Rectal smooth muscle tissue (tissue), 1 donor: ENCODE data around the gene RUNX1.
"Not testable (repeated sequence)": the region's sequence is repeated elsewhere in the genome, so short reads cannot be mapped to it uniquely, and the experiment has no call there.

Experiments used
- H3K27ac ChIP-seq: one replicate; pipeline ENCODE4 v1.7.0; 2013; ENCODE audit warnings: low read depth, low read length, inconsistent platforms
- H3K27me3 ChIP-seq: one replicate; pipeline ENCODE4 v1.7.0; 2013; ENCODE audit warnings: low read length; ENCODE audit not compliant: control insufficient read depth, insufficient read depth
- H3K36me3 ChIP-seq: one replicate; pipeline ENCODE4 v1.7.0; 2013; ENCODE audit warnings: low read length; ENCODE audit not compliant: control insufficient read depth, insufficient read depth
- H3K4me1 ChIP-seq: one replicate; pipeline ENCODE4 v1.7.0; 2013; ENCODE audit warnings: low read length; ENCODE audit not compliant: control insufficient read depth, insufficient read depth
- H3K4me3 ChIP-seq: one replicate; pipeline ENCODE4 v1.7.0; 2013; ENCODE audit warnings: low read length
- H3K9ac ChIP-seq: one replicate; pipeline ENCODE4 v1.7.0; 2013; ENCODE audit warnings: low read length

The RUNX1 gene

GRCh38 chr21:34979383-34979782, 69.7 kb downstream of the RUNX1 start:
- H3K27ac ChIP-seq, result no peak overlapping the region
- peaks cover 3% of the 10 kb centered on the region for H3K4me1 ChIP-seq
- H3K27me3 ChIP-seq, result no peaks in the 10 kb centered on the region
- H3K4me3 ChIP-seq, result no peak overlapping the region
- no peaks in the 10 kb centered on the region for H3K36me3 ChIP-seq
- H3K9ac ChIP-seq, result no peak overlapping the region

GRCh38 chr21:34977333-34977732, 71.8 kb downstream of the RUNX1 start:
- Histone ChIP-seq H3K27ac (no peak overlapping the region), H3K4me3 (no peak overlapping the region), H3K9ac (no peak overlapping the region), H3K27me3 (no peaks in the 10 kb centered on the region), H3K36me3 (no peaks in the 10 kb centered on the region), H3K4me1 (no peaks in the 10 kb centered on the region)

- Histone ChIP-seq H3K27me3 (no peaks in the 10 kb centered on the region), H3K4me3 (no peak overlapping the region), H3K27ac (no peak overlapping the region), H3K4me1 (no peaks in the 10 kb centered on the region), H3K9ac (no peak overlapping the region), H3K36me3 (no peaks in the 10 kb centered on the region)
Observed at GRCh38 chr21:34974162-34974981, 74.7 kb downstream of the RUNX1 start.

GRCh38 chr21:34973685-34974084, 75.4 kb downstream of the RUNX1 start:
- H3K27me3 ChIP-seq, result no peaks in the 10 kb centered on the region
- no peak overlapping the region for H3K9ac ChIP-seq
- H3K36me3 ChIP-seq, result no peaks in the 10 kb centered on the region
- H3K4me3 ChIP-seq, result no peak overlapping the region
- no peaks in the 10 kb centered on the region for H3K4me1 ChIP-seq
- no peak overlapping the region for H3K27ac ChIP-seq

GRCh38 chr21:34971656-34972055, 77.4 kb downstream of the RUNX1 start:
- no peaks in the 10 kb centered on the region for H3K4me1 ChIP-seq
- no peaks in the 10 kb centered on the region for H3K27me3 ChIP-seq
- H3K36me3 ChIP-seq, result no peaks in the 10 kb centered on the region
- no peak overlapping the region for H3K27ac ChIP-seq
- H3K4me3 ChIP-seq, result no peak overlapping the region
- H3K9ac ChIP-seq, result no peak overlapping the region

GRCh38 chr21:34970566-34970965, 78.5 kb downstream of the RUNX1 start:
- Histone ChIP-seq H3K4me1 (no peaks in the 10 kb centered on the region), H3K27ac (no peak overlapping the region), H3K36me3 (no peaks in the 10 kb centered on the region), H3K9ac (no peak overlapping the region), H3K4me3 (no peak overlapping the region), H3K27me3 (no peaks in the 10 kb centered on the region)

GRCh38 chr21:34970167-34970500, 79.0 kb downstream of the RUNX1 start:
- Histone ChIP-seq H3K36me3 (no peaks in the 10 kb centered on the region), H3K4me3 (no peak overlapping the region), H3K9ac (no peak overlapping the region)

GRCh38 chr21:34969423-34970166, 79.5 kb downstream of the RUNX1 start:
- H3K27ac ChIP-seq, result no peak overlapping the region

More at GRCh38 chr21:34970167-34970500, 79.0 kb downstream of the RUNX1 start:
- Histone ChIP-seq H3K4me1 (no peaks in the 10 kb centered on the region), H3K27me3 (no peaks in the 10 kb centered on the region), H3K27ac (no peak overlapping the region)

GRCh38 chr21:34968414-34969333, 80.4 kb downstream of the RUNX1 start:
- Histone ChIP-seq H3K27me3 (no peaks in the 10 kb centered on the region), H3K27ac (no peak overlapping the region), H3K4me1 (no peaks in the 10 kb centered on the region), H3K9ac (no peak overlapping the region), H3K36me3 (no peaks in the 10 kb centered on the region), H3K4me3 (no peak overlapping the region)

More at GRCh38 chr21:34969423-34970166, 79.5 kb downstream of the RUNX1 start:
- no peaks in the 10 kb centered on the region for H3K4me1 ChIP-seq
- H3K9ac ChIP-seq, result no peak overlapping the region
- no peak overlapping the region for H3K4me3 ChIP-seq
- no peaks in the 10 kb centered on the region for H3K36me3 ChIP-seq
- H3K27me3 ChIP-seq, result no peaks in the 10 kb centered on the region

- Histone ChIP-seq H3K4me1 (no peaks in the 10 kb centered on the region), H3K9ac (no peak overlapping the region), H3K36me3 (no peaks in the 10 kb centered on the region), H3K4me3 (no peak overlapping the region), H3K27me3 (no peaks in the 10 kb centered on the region), H3K27ac (no peak overlapping the region)
Observed at GRCh38 chr21:34967509-34968289, 81.4 kb downstream of the RUNX1 start.

GRCh38 chr21:34966881-34967280, 82.2 kb downstream of the RUNX1 start:
- not testable (repeated sequence) for H3K4me3 ChIP-seq, H3K27me3 ChIP-seq, H3K9ac ChIP-seq, H3K27ac ChIP-seq, H3K4me1 ChIP-seq, H3K36me3 ChIP-seq
